ENCODE data around the gene MAP3K3.

Gene MAP3K3

GRCh38 chr17:63622574-63623390, 565 bp downstream of the MAP3K3 start:
- peak; percentile 70 to 71 for DNase-seq

DNA sequence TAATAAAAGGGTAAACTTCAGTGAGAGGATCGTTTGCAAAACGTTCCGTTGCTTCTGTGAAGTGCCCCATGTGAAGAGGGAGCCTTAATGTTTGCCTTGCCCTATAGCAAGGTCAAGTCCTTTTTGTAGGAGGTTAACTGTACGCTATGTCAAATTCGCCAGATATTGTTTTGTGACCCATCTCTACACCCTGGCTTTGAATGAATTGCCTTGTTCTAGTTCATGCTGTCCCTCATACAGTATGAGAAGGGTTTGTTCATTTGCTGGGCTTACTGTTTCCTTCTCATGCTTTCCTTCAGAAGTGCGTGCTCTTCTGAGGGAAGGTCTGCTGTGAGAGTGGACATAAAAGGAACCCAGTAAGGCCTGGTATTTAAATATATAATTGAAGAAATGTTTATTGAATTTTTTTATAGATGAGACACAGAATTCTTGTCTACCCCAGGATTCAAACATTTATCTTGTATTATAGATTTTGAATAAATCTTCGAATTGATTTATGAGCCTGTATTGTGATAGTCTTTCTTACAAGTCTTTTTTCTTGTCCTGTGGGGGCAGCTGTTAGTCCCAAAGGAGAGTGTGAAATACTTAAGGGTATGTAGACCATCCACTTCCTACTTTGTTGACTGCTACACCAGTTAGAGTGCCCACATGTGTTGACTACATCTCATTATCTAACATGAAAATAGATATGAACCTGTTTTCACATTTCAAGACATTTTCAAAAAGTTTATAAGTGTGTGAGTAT, 1.7 kb downstream of the MAP3K3 start:
- DNase-seq: no peak

DNA sequence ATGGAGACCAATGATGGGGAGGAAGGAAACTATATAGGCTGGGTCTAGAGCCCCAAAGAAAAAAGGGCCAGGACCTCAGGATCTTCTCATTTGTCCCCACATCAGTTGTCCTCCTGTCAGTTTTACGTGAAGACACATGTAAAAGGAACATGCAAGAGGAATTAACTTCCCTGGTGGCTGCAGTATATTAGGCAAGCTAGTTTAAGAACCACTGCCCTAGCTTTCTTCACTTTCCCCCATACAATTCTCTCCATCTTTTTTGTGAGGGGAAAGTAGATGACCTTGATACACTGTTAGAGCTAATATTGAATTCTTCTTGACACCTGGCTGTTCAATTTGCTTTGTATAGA, 2.3 kb downstream of the MAP3K3 start:
- no peak for DNase-seq

- no peak for DNase-seq
Observed at GRCh38 chr17:63626551-63627180, 4.4 kb downstream of the MAP3K3 start.

DNA sequence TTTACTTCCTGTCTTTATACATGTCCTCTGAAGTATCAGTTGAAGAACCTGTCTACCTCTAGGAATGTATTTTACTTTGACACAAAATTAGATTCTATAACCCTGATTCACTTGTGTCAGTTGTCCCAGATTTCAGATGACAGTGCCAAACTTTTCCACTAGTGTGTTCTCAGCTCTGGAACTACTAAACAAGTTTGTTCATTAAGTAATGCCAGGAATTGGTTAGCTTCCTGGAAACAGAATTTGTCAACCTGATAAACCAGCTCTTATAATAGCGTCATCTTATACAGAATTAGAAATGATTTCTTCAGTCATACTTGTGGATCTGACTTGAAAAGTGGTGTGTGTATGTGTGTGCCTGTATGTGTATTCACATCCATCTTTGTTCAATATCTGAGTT, 7.4 kb downstream of the MAP3K3 start:
- DNase-seq: no peak

GRCh38 chr17:63631062-63631461, 8.8 kb downstream of the MAP3K3 start:
- no peak for DNase-seq

DNA sequence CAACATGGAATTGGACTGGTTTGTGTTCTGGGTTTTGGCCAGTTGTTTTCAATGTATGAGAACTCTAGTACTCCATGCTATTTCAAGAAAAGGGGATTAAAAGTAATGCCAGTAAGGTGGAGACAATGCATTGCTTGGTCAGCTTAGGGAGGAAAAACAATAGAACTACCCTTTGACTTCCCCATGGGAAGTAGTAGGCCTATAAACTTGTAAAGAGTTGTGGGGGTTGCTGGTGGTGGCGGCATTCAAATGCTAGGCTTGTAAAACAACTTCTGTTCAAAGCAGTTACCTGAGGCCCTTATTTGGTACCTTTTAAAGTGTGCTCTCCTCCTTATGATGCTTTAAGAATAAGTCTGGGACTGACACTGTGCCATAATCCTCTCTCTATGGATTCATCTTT, 9.4 kb downstream of the MAP3K3 start:
- no peak for DNase-seq

DNA sequence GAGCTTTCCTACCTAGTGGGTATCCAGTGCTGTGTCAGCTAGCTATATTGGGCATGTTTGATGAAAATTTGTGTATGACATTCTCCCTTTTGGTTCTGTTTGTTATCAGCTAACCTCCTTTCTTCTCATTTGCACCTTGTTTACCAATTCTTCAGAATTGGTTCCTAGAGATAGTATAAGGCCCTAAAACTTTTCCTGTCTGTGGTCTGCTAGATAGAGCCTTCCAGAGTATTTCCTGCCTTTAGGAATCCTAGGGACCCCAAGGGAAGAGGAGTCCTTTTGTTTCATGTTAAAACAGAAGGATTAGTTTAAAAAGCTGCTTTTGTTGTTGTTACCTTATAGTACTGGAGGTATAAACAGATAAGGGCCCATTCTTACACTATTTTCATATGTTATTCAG, 11.5 kb downstream of the MAP3K3 start:
- no peak for DNase-seq

GRCh38 chr17:63634163-63634562, 11.9 kb downstream of the MAP3K3 start:
- DNase-seq: no peak

GRCh38 chr17:63634816-63635215, 12.6 kb downstream of the MAP3K3 start:
- no peak for DNase-seq

GRCh38 chr17:63635290-63635689, 13.1 kb downstream of the MAP3K3 start:
- DNase-seq: no peak

- no peak for DNase-seq
Observed at GRCh38 chr17:63635787-63636186, 13.6 kb downstream of the MAP3K3 start.

DNA sequence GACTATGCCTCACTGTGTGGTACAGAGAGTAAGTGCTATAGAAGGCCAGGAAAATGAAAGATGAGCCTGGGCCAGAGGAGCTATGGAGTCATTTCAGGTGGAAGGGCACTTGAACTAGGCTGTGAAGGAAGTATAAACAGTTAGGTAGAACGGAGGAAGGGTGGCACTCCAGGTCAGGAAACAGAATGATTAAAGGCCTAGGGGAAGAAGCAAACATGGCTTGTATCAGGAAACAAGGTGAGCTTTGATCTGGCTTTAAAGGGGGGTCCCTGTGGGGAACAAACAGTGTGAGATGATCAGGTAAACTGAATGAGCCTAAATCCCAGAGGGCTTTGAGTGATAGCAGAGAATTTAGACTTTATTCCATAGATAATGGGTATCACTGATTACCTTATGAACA, 16.9 kb downstream of the MAP3K3 start:
- no peak for DNase-seq

GRCh38 chr17:63640038-63640437, 17.8 kb downstream of the MAP3K3 start:
- DNase-seq: no peak

DNA sequence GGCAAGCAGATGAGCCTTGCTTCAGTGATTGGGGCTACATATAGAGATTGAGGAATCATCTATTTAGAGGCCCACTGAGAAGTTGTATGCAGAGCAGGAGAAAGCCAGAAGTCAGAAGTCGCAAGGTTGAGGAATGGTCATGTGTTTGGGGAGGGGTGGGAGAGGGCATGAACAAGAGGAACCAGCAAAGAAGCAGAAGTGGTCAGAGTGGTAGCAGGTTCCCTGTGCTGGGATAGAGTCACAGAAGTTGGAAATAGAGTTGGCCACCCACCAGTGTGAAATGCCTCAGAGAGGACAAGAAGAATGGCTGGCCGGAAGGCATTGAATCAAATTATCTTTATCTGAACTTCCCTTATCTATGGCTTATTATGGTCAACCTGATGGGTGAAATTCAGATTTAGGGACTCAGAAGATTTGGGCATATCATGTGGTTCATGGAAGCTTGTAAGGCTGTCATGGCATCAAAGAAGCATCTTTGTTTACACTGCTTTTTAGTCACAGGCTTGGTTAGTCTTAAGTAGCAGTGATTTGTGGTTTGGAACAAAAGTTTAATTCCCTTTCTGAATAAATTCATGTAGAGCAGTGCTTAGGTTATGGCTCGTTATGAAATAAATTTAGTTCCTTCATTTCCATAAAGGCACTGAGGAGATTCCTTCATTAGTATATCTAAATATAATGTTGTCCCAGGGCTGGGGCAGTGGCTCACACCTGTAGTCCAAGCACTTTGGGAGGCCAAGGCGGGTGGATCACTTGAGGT, 19.7 kb downstream of the MAP3K3 start:
- DNase-seq: no peak

- no peak for DNase-seq
Observed at GRCh38 chr17:63644846-63645245, 22.6 kb downstream of the MAP3K3 start.

DNA sequence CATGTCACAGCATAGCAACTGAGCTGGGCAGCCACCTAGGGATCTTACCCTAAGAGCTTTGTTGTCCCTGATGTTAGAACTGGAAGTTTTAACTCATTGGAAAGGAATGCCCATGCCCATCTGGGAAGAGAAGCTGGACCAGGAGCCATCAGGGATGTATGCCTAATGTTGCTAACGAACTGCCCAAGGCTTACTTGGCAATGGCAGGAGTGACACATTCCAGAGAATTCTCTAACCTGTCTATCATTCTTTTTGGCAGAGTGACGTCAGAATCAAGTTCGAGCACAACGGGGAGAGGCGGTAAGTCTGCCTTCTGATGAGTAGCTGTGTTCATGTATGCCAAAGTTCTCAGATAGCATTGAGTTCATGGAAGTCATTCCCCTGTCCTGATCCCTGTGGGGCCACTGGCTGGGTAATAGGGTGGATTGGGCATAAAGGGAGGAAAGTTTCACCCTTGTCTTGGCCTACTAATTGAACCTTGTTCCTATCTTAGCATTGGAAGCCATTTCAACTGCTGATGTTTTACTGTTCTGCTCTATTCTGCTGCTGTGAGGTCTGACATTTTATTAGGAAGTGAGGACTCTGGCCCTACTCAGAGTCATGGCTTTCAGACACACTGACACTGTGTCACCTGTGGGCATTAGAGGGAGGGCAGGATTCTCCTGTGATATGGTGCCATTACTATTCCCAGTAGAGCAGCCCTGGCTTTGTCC, 23.7 kb downstream of the MAP3K3 start:
- DNase-seq: no peak

DNA sequence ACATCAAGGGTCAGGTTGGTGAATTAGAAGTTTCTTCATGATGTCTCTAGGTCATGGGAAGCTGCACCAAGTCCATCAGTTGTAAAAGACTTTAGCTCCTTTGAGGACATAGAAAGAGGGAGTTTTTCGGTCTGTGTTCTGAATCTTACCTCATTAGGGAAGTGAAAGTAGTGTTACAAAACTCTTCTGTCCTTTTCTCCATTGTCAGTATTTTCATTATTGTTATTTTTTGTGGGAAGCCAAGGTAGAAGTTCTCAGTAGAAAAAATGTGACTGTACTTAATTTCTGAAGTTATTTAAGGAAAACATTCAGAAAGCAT, 24.2 kb downstream of the MAP3K3 start:
- DNase-seq: no peak

DNA sequence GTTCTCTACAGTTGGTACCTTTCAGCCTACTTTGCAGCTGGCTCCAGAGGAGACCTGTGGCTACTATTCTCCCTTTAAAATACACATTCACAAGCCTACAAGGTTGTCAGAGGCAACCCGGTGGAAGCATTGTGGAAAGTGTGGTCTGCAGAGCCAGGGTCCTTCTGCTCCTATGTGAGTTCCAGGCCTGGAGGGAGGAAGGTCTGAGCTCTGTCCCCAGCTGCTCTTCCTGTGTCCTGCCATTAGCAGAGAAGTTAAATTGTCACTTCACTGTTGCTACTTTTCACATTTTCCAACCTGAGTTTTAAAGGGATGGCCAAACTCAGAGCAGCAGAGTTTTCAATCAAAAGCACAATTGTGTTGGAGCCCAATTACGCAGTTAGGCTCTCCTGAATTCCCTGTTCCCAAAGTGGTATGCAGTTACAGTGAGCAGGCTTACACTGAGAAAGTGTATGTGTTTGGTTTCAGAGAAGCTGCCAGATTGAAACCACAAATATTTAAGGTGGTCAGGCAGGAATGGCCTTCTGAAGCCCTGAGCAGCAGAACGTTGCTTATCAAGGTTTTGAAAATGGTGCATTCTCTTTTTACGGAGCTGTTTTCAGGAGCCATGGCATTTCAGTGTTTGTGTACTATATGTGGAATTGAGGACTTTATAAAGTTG, 25.0 kb downstream of the MAP3K3 start:
- DNase-seq: no peak

- DNase-seq: no peak
Observed at GRCh38 chr17:63647936-63648335, 25.7 kb downstream of the MAP3K3 start.

- DNase-seq: no peak
Observed at GRCh38 chr17:63649813-63650212, 27.6 kb downstream of the MAP3K3 start.

DNA sequence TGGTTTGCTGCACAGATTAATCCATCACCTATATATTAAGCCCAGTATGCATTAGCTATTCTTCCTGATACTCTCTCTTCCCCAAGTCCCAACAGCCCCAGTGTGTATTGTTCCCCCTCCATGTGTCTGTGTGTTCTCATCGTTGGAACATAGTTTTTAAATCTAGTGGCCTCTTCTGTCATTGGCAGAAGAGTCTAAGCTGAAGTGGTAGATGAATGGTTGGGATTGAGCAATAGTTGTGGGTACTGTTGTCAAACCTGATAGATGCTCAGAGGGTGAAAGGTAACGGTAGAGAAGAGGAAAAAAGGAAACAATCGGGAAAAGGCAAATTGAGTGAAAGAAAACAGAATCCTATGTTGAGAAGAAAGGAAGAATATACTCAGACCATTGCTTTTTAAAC, 29.9 kb downstream of the MAP3K3 start:
- DNase-seq: no peak
